MG63 (cell line): ENCODE data around the gene CASP1. TPM values are rescaled to one million over a fixed set of nuclear protein-coding genes. Genes with fewer than 3 reads are reported as not detected.
"Not testable (repeated sequence)": the region's sequence is repeated elsewhere in the genome, so short reads cannot be mapped to it uniquely, and the experiment has no call there.

Source experiments
- DNase-seq: peaks from one replicate; pipeline ENCODE4 v3.0.0-alpha.2; 2020
- H3K27me3 ChIP-seq: fragments of 250-450 bp; sonication (Bioruptor Pico); 2 replicates; pipeline ENCODE4 v1.5.1; 2020; ENCODE audit warnings: mild to moderate bottlenecking, moderate library complexity
- H3K36me3 ChIP-seq: fragments of 250-450 bp; sonication (Bioruptor Pico); 2 replicates; pipeline ENCODE4 v1.5.1; 2020; ENCODE audit warnings: mild to moderate bottlenecking, moderate library complexity
- H3K4me3 ChIP-seq: fragments of 250-450 bp; sonication (Bioruptor Pico); 2 replicates; pipeline ENCODE4 v1.5.1; 2020; ENCODE audit warnings: mild to moderate bottlenecking, moderate library complexity
- H3K9me3 ChIP-seq: fragments of 250-450 bp; sonication (Bioruptor Pico); 2 replicates; pipeline ENCODE4 v1.5.1; 2020; ENCODE audit warnings: mild to moderate bottlenecking, moderate library complexity
- total RNA-seq: library from RNA; depleted of rRNA; stranded (reverse); fragments of >200 nt; shearing (Covaris generic); gene quantifications from 2 replicates; pipeline ENCODE4 v1.2.3, GENCODE V29; 2014; ENCODE audit warnings: low replicate concordance; rRNA removed

Gene CASP1
- total RNA-seq, result 0.20 and 2.3 TPM in 2 replicates

- Histone ChIP-seq H3K9me3 (no peaks in the 10 kb centered on the region; the same call in 1 of the 2 replicates), H3K4me3 (peak within 1 kb of the TSS; percentile 43), H3K27me3 (no peaks in the 10 kb centered on the region), H3K36me3 (no peaks in the 10 kb centered on the region)
- peak; percentile 40 for DNase-seq
These were observed at the start of gene CASP1 for GRCh38 chr11:105034813-105035620. TSS of gene CASP1 (minus strand) at chr11:105035144. CDS start at chr11:105035113, 31 bp downstream.

GRCh38 chr11:105081412-105082150 is 46.6 kb upstream of the CASP1 start:
- Histone ChIP-seq H3K27me3 (no peaks in the 10 kb centered on the region; the same call in 1 of the 2 replicates), H3K36me3 (no peaks in the 10 kb centered on the region), H3K9me3 (no peaks in the 10 kb centered on the region)

DNA sequence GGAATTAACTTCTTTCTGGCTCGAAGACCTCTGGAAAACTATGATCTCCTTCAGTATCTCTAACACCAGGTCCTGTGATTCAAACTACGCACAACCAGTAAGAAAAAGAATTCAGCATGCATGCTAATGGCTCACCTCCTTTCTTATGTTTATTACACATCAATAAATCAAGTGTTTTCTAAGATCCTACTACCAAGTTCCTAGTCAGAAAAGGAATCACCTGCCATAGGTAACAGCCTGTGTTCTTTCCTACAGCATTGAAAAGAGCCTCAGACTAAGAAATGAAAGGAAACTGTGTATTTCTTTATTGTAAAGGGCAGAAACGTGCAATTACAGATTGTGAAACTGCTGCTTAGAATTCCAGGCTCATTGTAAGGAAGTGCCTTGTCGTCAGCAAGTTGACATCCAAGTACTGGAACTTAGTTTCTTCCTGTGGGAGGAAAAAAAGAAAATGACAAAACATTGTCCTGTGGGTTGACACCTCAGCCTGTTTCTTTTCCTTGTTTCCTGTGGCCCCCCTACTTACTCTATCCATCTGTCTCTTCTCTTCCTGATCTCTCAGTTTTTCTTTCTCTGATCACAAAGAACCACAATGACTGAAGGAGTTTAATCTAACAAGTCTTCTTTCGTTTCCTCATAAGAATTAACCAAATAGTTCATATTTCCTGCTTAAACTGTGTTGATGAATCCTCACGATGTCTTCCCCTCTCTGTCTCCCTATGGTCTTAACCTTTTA is 45.4 kb upstream of the CASP1 start:
- H3K4me3 ChIP-seq, H3K27me3 ChIP-seq, DNase-seq, H3K9me3 ChIP-seq, H3K36me3 ChIP-seq: not testable (repeated sequence)

More at GRCh38 chr11:105081412-105082150, 46.6 kb upstream of the CASP1 start:
- H3K4me3 ChIP-seq, result no peak overlapping the region
- DNase-seq, result no peak

GRCh38 chr11:105078283-105078682 is 43.3 kb upstream of the CASP1 start:
- H3K9me3 ChIP-seq, result no peaks in the 10 kb centered on the region
- H3K27me3 ChIP-seq, result no peaks in the 10 kb centered on the region; the same call in 1 of the 2 replicates
- no peak for DNase-seq
- no peaks in the 10 kb centered on the region for H3K36me3 ChIP-seq
- H3K4me3 ChIP-seq, result no peak overlapping the region

- not testable (repeated sequence) for H3K4me3 ChIP-seq, H3K27me3 ChIP-seq, H3K9me3 ChIP-seq, H3K36me3 ChIP-seq, DNase-seq
These were observed 42.3 kb upstream of the CASP1 start for GRCh38 chr11:105077141-105077790.

DNA sequence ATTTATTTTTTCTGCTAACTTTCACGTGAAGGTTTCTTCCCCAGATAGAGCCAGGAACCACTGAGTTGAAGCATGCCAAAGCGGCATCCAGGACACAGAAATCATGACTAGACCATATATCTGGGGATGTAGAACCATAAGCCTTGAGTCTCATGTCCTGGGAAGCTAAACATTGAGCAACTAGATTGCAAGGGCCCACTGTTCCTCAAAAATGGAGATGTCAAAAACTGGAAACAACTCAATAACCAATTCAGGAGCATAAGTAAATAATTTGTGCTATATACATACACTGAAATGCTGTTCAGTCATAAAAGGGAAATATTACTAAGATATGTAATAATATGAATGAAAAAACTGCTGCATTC is 39.2 kb upstream of the CASP1 start:
- DNase-seq, result no peak
- H3K9me3 ChIP-seq, result no peaks in the 10 kb centered on the region
- no peak overlapping the region for H3K4me3 ChIP-seq
- H3K27me3 ChIP-seq, result no peaks in the 10 kb centered on the region; the same call in 1 of the 2 replicates
- no peaks in the 10 kb centered on the region for H3K36me3 ChIP-seq

DNA sequence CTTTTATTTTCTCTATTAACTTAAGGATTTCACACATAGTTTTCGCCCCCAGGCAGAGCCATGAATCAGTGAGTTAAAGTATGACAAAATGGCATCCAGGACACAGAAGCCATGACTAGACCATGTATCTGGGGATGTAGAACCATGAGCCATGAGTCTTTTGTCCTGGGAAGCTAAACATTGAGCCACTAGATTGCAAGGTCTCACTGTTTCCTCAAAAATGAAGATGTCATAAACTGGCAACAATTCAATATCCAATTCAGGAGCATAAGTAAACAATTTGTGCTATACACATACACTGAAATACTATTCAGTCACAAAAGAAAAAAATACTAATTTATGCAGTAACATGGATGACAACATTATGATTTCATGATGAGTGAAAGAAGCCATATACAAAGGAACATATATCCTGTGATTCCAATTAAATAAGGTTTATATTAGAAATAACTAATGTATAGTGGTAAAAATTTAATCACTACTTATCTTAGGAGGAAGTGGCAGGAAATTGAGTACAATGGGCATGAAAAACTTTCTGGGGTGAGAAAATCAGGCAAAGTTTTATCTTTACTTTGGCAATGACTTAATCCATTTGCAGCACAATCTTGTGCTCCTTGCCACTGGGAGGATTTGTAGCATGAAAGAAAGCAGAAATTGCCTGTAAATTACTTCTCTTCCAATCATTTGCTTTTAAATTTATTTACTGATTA is 38.7 kb upstream of the CASP1 start:
- Histone ChIP-seq H3K9me3 (no peaks in the 10 kb centered on the region), H3K4me3 (no peak overlapping the region), H3K27me3 (no peaks in the 10 kb centered on the region), H3K36me3 (no peaks in the 10 kb centered on the region)
- DNase-seq, result no peak

GRCh38 chr11:105072080-105072479 is 37.1 kb upstream of the CASP1 start:
- not testable (repeated sequence) for H3K9me3 ChIP-seq, H3K36me3 ChIP-seq, DNase-seq, H3K27me3 ChIP-seq, H3K4me3 ChIP-seq

DNA sequence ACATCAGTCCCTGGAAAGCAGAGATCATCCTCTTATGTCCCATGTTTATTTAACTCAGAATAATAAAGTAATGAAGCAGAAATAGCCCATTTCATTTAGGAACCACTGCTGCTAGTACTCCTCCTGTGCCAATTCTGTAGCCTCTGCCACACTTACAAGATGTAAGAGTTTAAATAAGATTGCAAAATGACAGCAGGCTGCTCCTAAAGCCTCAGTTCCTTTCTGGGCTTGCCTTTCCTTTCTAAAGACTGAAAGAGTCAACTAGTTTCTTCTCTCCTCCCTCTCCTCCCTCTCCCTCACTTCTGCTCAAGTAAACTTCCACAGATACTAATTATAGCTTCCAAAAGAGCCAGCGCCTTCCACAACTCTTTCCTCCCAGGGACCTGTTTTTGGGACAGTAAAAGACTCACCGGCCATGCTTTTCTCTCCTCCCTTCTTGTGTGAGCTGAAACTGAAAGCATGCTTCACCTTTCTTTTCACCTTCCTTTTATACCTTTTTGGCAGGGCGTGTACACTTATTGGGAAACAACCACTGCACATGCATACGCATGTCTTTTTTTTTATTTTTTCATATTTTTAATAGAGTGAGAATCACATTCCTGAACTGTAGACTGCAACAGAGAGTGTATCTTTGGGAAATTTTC is 36.3 kb upstream of the CASP1 start:
- no peaks in the 10 kb centered on the region for H3K36me3 ChIP-seq
- no peaks in the 10 kb centered on the region for H3K9me3 ChIP-seq
- no peak overlapping the region for H3K4me3 ChIP-seq
- DNase-seq, result no peak
- no peaks in the 10 kb centered on the region for H3K27me3 ChIP-seq

DNA sequence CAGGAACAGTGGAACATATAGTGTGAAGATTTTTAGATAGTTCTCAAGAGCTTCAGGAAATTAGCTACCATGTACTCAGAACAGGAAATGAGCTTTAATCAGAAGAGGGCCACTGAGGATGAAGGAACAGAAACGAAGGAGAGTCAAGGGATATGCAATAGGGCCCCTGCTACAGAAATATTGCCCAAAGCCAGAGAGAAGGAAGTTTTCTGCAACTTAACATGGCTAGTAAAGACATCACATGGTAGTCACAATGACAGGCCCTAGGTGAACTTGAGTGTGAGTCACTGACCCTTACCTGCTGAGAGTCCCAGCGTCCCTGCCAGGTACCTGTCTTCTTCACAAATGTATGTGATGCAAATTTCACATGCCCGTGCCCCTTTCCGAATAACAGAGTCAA is 35.4 kb upstream of the CASP1 start:
- no peak for DNase-seq
- H3K9me3 ChIP-seq, result no peaks in the 10 kb centered on the region

GRCh38 chr11:105069749-105070148 is 34.8 kb upstream of the CASP1 start:
- not testable (repeated sequence) for H3K36me3 ChIP-seq, DNase-seq, H3K27me3 ChIP-seq, H3K9me3 ChIP-seq, H3K4me3 ChIP-seq

More for the DNA sequence above, 35.4 kb upstream of the CASP1 start:
- H3K27me3 ChIP-seq, result no peaks in the 10 kb centered on the region
- no peaks in the 10 kb centered on the region for H3K36me3 ChIP-seq
- H3K4me3 ChIP-seq, result no peak overlapping the region

DNA sequence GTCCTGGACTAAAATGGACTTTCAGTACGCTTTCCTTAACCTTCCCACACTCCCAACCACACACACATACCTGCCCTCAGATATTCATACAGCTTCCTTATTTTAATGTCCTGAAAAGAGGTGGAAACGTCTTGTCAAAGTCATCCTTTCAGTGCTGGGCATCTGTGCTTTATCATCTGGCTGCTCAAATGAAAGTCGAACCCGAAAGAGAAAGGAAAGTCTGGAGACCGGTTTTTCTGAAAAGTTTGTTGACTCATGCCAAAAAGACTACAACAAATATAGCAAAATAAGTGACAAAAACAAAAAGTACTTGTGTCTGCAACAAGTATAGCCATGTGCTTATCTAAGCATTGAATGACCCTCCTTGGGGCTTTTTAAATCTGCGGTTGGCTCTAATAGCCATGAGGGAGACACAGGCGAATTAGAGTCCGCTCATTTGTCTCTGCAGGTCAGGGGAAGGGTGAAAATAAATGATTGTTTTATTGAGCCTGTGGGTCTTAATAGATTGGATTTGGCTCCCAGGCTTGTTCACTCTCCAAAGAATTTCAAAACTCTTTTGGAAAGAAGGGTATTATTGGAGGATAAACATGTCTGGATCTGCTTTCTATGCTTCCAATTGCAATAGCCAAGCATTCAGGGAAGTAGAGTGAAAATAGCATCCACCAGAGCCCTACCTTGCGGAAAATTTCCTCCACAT is 28.4 kb upstream of the CASP1 start:
- H3K27me3 ChIP-seq, H3K9me3 ChIP-seq, DNase-seq, H3K36me3 ChIP-seq, H3K4me3 ChIP-seq: not testable (repeated sequence)

GRCh38 chr11:105057432-105057831 is 22.5 kb upstream of the CASP1 start:
- DNase-seq, result no peak
- Histone ChIP-seq H3K27me3 (no peaks in the 10 kb centered on the region), H3K9me3 (no peaks in the 10 kb centered on the region), H3K4me3 (no peak overlapping the region), H3K36me3 (no peaks in the 10 kb centered on the region)

DNA sequence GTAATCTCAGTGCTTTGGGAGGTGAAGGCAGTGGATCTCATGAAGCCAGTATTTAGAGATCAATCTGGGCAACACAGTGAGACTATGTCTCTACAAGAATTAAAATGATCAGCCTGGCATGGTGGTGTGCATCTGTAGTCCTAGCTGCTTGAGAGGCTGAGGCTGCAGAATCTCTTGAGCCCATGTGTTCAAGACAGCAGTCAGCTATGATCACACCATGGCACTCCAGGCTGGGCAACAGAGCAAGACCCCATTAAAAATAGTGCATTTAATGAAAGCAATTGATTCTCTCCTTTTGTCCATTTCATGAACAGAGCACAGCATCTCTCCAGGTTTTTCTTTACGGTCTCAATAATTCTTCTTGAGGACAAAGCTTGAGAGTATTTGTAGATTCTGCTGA is 21.5 kb upstream of the CASP1 start:
- no peak for DNase-seq
- H3K9me3 ChIP-seq, result no peaks in the 10 kb centered on the region
- no peaks in the 10 kb centered on the region for H3K27me3 ChIP-seq
- no peaks in the 10 kb centered on the region for H3K36me3 ChIP-seq
- no peak overlapping the region for H3K4me3 ChIP-seq
